GM21423 (cell line): ENCODE measurements around the gene CTSZ.
"Not testable (repeated sequence)": the region's sequence is repeated elsewhere in the genome, so short reads cannot be mapped to it uniquely, and the experiment has no call there.

Experiments
- ATAC-seq: cut with Tn5 transposase; IDR thresholded peaks from one replicate; pipeline ENCODE4 v1.9.1; 2021; ENCODE audit warnings: mild to moderate bottlenecking, moderate library complexity; ENCODE audit not compliant: unreplicated experiment

CTSZ gene

GRCh38 chr20:59001068-59001448, 6.0 kb downstream of the CTSZ start:
- ATAC-seq = no peak

- no peak for ATAC-seq
These were observed 6.7 kb downstream of the CTSZ start for GRCh38 chr20:59000326-59000725.

DNA sequence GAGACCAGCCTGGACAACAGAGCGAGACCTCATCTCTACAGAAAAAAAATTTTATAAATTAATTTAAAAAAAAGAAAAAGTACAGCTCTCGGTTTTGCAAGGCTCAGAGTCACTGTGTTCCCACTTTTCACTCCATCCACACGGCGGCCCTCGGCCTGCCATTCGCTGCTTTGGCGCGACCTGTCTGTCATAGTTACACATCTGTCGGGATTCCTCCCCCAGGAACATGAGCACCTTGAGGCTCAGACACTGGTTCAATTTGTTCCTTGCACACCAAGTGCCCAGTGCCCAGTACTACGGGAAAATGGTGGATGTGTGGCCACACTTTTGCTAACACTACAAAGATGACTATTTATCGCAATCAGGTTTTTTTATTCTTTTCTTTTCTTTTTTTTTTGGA, 8.4 kb downstream of the CTSZ start:
- no peak for ATAC-seq

DNA sequence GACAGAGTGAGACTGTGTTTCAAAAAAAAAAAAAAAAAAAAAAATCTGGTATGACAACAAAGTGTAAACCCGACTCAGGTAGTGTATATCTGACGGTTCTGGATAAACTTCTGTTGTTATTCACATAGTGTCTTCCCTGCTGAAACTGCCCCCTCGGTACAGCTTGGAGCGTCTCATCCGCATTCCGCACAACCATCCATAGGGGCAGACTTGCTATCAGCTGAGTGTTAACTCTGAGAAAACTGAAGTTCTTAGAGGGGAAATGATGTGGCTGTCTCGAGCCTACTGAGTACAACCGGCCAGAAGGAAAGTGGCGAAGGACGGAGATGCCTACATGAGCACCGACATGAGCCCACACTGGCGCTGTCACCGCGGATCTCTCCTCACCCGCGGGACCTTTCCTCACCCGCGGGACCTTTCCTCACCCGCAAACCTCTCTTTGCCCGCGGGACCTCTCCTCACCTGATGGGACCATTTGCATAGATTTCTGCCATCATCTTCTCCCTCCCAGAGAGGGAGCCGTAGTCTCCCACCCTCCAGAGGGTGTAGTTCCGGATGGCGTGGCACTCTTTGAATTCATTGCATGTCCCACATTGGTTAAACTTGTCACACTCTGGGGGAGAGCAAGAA, 9.8 kb downstream of the CTSZ start:
- ATAC-seq = no peak

GRCh38 chr20:58996226-58996611, 10.8 kb downstream of the CTSZ start:
- no peak for ATAC-seq

DNA sequence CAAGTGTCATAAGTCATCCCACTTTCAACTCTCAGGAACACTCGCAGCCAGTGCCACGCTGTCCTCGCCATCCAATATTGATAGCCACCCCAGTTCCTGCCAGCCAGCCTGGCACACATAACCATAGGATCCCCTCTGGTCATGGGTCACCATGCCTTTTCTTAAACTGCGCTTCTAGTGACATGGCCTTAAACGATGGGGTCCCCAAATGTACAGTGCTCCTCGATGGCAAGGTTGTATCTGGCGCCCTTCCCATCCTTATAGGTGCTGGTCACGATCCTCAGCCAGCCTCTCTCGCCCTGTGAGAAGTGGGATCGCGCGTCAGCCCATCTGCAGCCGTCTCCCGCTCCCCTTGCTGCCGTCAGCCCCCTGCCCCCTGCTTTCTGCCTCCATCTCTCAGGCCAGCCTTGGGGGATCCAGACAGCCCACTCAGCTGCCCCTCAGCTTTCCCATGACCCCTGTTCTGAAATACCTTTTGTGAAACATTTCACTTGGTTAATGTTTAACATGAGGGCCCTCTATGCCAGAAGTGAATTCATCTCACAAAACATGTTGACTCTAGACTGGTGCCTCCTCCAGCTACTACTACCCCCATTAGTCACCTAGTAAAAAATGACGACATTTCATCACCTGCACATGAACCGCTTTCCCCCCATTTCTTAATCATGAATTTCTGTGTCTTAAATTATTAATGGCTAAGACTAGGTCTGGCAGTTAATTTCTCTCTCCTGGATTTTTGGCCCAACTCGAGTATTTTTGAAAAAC, 11.4 kb downstream of the CTSZ start:
- ATAC-seq = no peak

DNA sequence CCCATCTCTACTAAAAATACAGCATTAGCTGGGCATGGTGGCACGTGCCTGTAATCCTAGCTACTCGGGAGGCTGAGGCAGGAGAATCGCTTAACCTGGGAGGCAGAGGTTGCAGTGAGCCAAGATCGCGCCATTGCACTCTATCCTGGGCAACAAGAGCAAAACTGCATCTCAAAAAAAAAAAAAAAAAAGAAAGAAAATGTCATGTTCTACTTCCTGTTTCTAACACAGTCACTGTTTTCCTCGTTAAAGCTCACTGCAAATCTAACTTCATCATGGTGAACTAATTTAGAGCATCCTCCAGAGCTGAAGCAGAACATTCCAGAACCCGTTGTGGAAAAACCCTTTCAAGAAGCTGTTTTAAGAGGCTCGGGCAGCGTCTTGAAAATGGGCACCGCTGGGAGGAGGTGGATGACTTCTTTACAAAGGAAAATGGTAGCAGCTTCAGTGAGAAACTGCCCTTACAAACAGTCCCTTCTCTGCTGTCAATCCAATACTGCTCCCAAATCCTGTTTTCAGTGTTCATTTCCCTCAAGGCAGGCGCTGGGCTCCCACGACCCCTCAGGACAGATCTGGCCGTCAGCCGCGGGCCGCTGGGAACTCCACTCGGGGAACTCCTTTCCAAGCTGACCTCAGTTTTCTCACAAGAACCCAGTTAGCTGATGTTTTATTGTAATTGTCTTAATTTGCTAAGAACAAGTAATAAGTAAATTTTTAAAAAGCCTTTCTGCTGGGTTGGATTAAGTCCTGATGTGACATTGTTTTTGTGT, 12.5 kb downstream of the CTSZ start:
- no peak for ATAC-seq

GRCh38 chr20:58993332-58994248, 13.5 kb downstream of the CTSZ start:
- no peak for ATAC-seq

GRCh38 chr20:58992911-58993310, 14.1 kb downstream of the CTSZ start:
- ATAC-seq = no peak

DNA sequence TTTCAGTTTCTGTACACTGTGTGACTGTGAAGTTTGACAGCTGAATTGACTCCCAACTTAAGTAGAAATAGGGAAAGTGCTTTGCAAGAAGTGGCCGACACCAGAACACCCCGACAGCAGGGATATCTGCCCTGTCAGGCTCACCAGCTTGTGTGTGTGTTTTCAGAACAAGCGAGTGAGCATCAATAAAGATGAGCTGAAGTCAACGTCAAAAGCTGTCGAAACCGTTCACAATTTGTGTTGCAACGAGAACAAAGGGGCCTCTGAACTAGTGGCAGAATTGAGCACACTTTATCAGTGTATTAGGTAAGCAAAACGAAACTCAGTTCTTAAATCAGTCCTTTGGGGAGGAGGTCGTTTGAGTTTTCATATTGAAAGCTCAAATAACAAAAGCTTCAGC, 15.3 kb downstream of the CTSZ start:
- no peak for ATAC-seq

DNA sequence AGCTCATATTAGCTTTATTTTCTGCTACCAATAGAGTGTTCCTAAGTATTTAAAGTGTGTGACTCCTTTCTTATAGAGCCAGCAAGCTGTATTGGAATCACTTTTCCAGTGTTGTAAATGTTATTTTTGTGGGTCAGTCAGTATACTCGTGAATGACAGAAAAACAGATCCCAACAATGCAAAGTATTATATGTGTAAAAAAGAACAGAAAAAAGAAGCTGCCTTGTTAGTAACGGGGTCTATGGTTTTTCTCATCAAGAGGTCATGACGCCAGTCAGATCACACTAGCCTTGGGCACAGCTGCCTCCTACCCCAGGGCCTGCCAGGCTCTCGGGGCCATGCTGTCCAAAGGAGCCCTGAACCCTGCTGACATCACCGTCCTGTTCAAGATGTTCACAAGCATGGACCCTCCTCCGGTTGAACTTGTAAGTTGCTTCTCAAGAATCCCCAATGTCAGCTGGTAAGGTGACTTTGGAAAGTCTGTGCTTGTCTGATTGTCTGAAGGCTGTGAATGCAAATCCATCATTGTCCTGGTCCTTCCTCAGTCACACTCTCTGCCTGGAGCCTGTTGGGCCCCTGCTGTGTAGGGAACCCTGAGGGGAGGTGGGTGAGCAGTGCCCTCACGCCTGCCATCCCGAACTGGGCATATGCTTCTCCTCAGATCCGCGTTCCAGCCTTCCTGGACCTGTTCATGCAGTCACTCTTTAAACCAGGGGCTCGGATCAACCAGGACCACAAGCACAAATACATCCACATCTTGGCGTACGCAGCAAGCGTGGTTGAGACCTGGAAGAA, 16.2 kb downstream of the CTSZ start:
- ATAC-seq = no peak

DNA sequence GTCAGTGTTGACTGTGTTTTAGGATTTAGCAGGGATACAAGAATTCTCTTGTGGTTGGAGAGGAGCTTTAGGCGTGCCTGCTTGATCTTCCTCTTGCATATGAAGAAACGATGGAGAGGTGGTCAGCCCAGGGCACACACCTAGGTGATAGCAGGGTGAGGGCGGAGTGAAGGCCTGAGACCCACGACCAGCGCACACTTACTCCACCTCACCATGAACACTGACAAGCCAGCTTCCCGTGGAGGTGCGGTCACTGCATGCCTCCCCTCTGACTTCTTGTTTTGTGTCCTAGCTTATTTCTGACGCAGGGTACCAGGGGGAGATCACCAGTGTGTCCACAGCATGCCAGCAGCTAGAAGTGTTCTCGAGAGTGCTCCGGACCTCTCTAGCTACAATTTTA, 17.9 kb downstream of the CTSZ start:
- no peak for ATAC-seq

- no peak for ATAC-seq
These were observed 18.5 kb downstream of the CTSZ start for GRCh38 chr20:58988565-58988882.

- no peak for ATAC-seq
These were observed 19.1 kb downstream of the CTSZ start for GRCh38 chr20:58987790-58988564.

DNA sequence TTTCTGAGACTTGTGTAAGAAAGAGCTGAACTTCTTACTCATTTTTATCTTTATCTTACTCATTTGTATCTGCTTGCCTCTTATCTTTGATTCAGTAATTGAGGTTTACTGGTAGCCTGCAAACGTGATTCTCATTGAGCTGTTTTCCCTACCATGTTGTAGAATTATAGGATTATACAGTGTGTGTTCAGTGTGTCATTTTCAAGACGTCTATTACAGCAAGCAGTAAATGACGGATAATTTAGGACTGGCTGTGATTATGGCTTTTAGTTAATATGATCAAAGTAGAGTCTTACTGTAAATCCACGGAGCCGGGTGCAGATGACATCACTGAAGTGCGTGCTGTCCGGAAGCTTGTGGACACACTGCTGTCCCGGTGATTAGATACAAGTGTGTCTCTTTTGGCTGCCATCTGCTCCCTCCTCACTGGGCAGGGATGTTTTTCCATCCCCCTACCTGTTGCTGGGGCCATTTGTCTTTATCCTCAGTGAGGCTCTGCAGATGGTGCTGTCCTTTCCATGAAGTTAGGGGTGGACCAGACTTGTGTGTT, 20.0 kb downstream of the CTSZ start:
- no peak for ATAC-seq

- no peak for ATAC-seq
These were observed 20.6 kb downstream of the CTSZ start for GRCh38 chr20:58986286-58986967.

- no peak for ATAC-seq
These were observed 21.4 kb downstream of the CTSZ start for GRCh38 chr20:58985656-58986055.

GRCh38 chr20:58984691-58985090, 22.4 kb downstream of the CTSZ start:
- ATAC-seq = no peak

- not testable (repeated sequence) for ATAC-seq
These were observed 24.0 kb downstream of the CTSZ start for GRCh38 chr20:58983115-58983468.
